HepG2 (cell line): ENCODE results near the gene MYH7. TPM values are rescaled to one million over a fixed set of nuclear protein-coding genes. Genes with fewer than 3 reads are reported as not detected.

ENCODE experiments used
- ATAC-seq: fragments of 200-7000 bp; cut with Tn5 transposase; 3 replicates; pipeline ENCODE4 v1.9.1; 2020; ENCODE audit warnings: mild to moderate bottlenecking, moderate library complexity
- BruUV-seq: library from RNA; stranded (reverse); fragments of 400-500 nt; replicated peaks from 2 replicates; lab custom pipeline; 2021; lab: Mats Ljungman, UMichigan
- CTCF ChIA-PET: fragments of 300-600 bp; formaldehyde crosslinking; extraction: SDS; loops from one replicate; lab custom pipeline; 2021; ENCODE audit warnings: low total read pairs, inconsistent platforms, low intra/inter-chr PET ratio; lab: Yijun Ruan, JAX
- POLR2A ChIA-PET: fragments of 350-600 bp; sonication (Branson Sonifier 250); formaldehyde crosslinking; loops from one replicate; lab custom pipeline; 2020; ENCODE audit warnings: antibody characterized with exemption, inconsistent platforms; lab: Yijun Ruan, JAX
- DNase-seq: peaks from one replicate; pipeline ENCODE4 v3.0.0-alpha.2; 2015; ENCODE audit warnings: low spot score
- FAIRE-seq: peaks from 3 replicates; lab custom pipeline; 2011; peaks lifted over from hg19 to GRCh38; lab: Jason Lieb, UNC
- H2AFZ ChIP-seq: one replicate; pipeline ENCODE4 v1.6.1; 2011; ENCODE audit warnings: low read length, inconsistent platforms
- H3K27ac ChIP-seq: fragments of 300-600 bp; 3 replicates; pipeline ENCODE4 v1.8.0; 2011; ENCODE audit warnings: mixed run types, mild to moderate bottlenecking, mixed read lengths, low read length, inconsistent platforms; ENCODE audit not compliant: insufficient read depth; ENCODE audit errors: extremely low read length
- H3K27me3 ChIP-seq, 2 experiments: fragments of 200-600 bp in 1 of 2; 2 replicates in 1 of 2; 3 replicates in 1 of 2; pipeline versions ENCODE4 v1.6.0 to v1.8.0; 2011; ENCODE audit warnings: low read length in 2 of 2, mild to moderate bottlenecking in 2 of 2, moderate library complexity in 2 of 2, inconsistent platforms in 1 of 2; ENCODE audit not compliant: insufficient read depth in 2 of 2, control insufficient read depth in 1 of 2
- H3K36me3 ChIP-seq, 2 experiments: fragments of 200-600 bp in 1 of 2; replicated peaks in 1 of 2; 2 replicates in 1 of 2; 3 replicates in 1 of 2; pipeline versions ENCODE4 v1.5.1 to v1.8.0; 2011; ENCODE audit warnings: low read length in 2 of 2, inconsistent platforms in 1 of 2; ENCODE audit not compliant: insufficient read depth in 2 of 2, control insufficient read depth in 1 of 2
- H3K4me1 ChIP-seq: 2 replicates; pipeline ENCODE4 v1.5.1; 2012; ENCODE audit warnings: low read length, inconsistent platforms; ENCODE audit not compliant: insufficient read depth
- H3K4me2 ChIP-seq: 2 replicates; pipeline ENCODE4 v1.6.0; 2011; ENCODE audit warnings: low read depth, low read length, inconsistent platforms
- H3K4me3 ChIP-seq, 3 experiments: fragments of 200-600 bp in 1 of 3; sonication (generic), shearing (Covaris generic) in 1 of 3; replicated peaks in 1 of 3; 2 replicates each; pipeline ENCODE4 v1.5.1; 2011 to 2016; ENCODE audit warnings: low read length in 3 of 3, inconsistent platforms in 2 of 3, low read depth in 2 of 3, mild to moderate bottlenecking in 2 of 3, control low read depth in 1 of 3, mixed read lengths in 1 of 3; ENCODE audit not compliant: insufficient read depth in 1 of 3
- H3K79me2 ChIP-seq: one replicate; pipeline ENCODE4 v1.6.1; 2011; ENCODE audit warnings: low read length, inconsistent platforms; ENCODE audit not compliant: insufficient read depth
- H3K9ac ChIP-seq: 2 replicates; pipeline ENCODE4 v1.6.0; 2011; ENCODE audit warnings: mild to moderate bottlenecking, low read depth, low read length, inconsistent platforms; ENCODE audit not compliant: insufficient read depth
- H3K9me3 ChIP-seq: 2 replicates; pipeline ENCODE4 v1.5.1; 2012; ENCODE audit warnings: mild to moderate bottlenecking, low read length
- H4K20me1 ChIP-seq: 2 replicates; pipeline ENCODE4 v1.6.0; 2011; ENCODE audit warnings: inconsistent platforms, mild to moderate bottlenecking, low read length, moderate library complexity; ENCODE audit not compliant: insufficient read depth
- CREB1 ChIP-seq, 2 experiments: fragments of 450-650 bp in 1 of 2; IDR thresholded peaks; 2 replicates each; pipeline ENCODE4 v1.6.1; 2016 to 2017; ENCODE audit warnings: control low read depth in 1 of 2, mild to moderate bottlenecking in 1 of 2, missing compliant biosample characterization in 1 of 2, missing genetic modification characterization in 1 of 2
- LCORL ChIP-seq, 2 experiments: fragments of 450-650 bp in 1 of 2; sonication (generic) in 1 of 2; formaldehyde crosslinking in 1 of 2; IDR thresholded peaks; 2 replicates each; pipeline versions ENCODE4 v1.5.0 to v1.6.1; 2017 to 2020; ENCODE audit warnings: antibody characterized with exemption in 1 of 2, missing genetic modification reagents in 1 of 2
- RNF2 ChIP-seq: fragments of 450-650 bp; conservative IDR thresholded peaks from 2 replicates; pipeline ENCODE4 v1.6.1; 2016; ENCODE audit warnings: low read depth
- ZSCAN30 ChIP-seq: sonication (generic); formaldehyde crosslinking; IDR thresholded peaks from 2 replicates; pipeline ENCODE4 v1.5.0; 2020; ENCODE audit warnings: mild to moderate bottlenecking, missing genetic modification reagents
- WGBS: methylation state at CpG from one replicate; pipeline ENCODE4 v1.1.6; 2017; ENCODE audit warnings: low lambda C conversion rate; 5-methylcytosine and 5-hydroxymethylcytosine counted together
- in situ Hi-C: cut with HindIII; loops from 2 replicates; pipeline ENCODE4 v1.10.0; 2017; ENCODE audit warnings: low pct_unique_long_range_greater_than_20kb; ENCODE audit not compliant: extremely low pct_ligation_motif_present
- intact Hi-C: fragments of 100-400 bp; cut with micrococcal nuclease; formaldehyde crosslinking; loops from one replicate; pipeline ENCODE4 v1.10.0; 2022; ENCODE audit not compliant: unreplicated experiment
- polyA plus RNA-seq, 8 experiments: library from polyadenylated mRNA; depleted of rRNA in 3 of 8; stranded (reverse) in 7 of 8; unstranded in 1 of 8; fragments of >200 nt; fragmentation: Illumina TruSeq in 4 of 8; extraction: Trizol in 4 of 8; gene quantifications; 2 replicates each; pipeline versions ENCODE4 v1.2.1 to v1.2.3, GENCODE V29; 2011 to 2016; ENCODE audit warnings: low read depth in 4 of 8, missing spikeins in 1 of 8, mixed read lengths in 1 of 8; ENCODE audit not compliant: insufficient read depth in 1 of 8
- total RNA-seq, 5 experiments: library from RNA; depleted of rRNA; stranded (reverse); fragments of >200 nt; fragmentation: Illumina TruSeq; extraction: Trizol; gene quantifications; 2 replicates each; pipeline ENCODE4 v1.2.3, GENCODE V29; 2016; ENCODE audit warnings: low read depth in 1 of 5
- TF ChIP-seq, protein P1 (sequence below): IDR thresholded peaks from 2 replicates; pipeline ENCODE4 v1.6.1; 2016; ENCODE audit warnings: missing compliant biosample characterization, missing genetic modification reagents, borderline replicate concordance

Gene MYH7
- total and polyA plus RNA-seq, 2 of the 13 experiments (the other 11 are each of a cell fraction or from before 2014, with no cell fraction given): 0.04 TPM; not detected in 1

DNA sequence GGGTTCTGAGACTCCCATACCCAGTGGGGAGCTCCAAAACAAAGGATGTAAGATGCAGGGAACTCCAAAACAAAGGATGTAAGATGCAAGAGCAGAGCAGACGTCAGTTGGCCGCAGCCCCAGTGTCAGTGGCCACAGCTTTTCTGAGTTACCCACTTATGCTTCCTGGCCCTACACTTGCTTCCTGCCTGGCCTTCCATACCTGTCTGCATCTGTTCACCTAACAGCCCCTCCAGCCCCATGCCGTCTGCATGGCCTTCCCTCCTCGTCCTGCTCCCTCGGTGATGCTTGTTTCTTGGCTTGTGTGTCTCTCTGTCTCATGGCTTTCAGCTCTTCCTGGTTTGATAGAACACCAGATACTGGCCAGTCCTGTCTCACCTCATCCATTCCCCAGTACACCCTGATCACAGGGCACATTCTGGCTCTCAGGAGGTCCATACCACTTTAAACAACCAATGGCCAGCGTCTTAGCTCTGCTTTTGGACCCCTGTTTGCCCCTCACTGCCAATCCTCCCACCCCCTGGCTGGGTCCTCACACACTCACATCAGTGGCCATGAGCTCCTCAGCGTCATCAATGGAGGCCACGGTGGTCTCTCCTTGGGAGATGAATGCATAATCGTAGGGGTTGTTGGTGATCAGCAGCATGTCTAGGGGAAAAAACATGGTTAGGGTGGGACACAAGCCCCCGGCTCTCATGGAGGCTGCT, 5.3 kb downstream of the MYH7 start:
- no peaks in the 10 kb centered on the region for H4K20me1 ChIP-seq
- intact Hi-C loops (no loop called here), in situ Hi-C loops (no loop called here)
- H3K79me2 ChIP-seq: no peaks in the 10 kb centered on the region
- no TSS peak for BruUV-seq
- H3K4me2 ChIP-seq: no peak overlapping the region
- H3K9ac ChIP-seq: no peak overlapping the region
- H3K36me3 ChIP-seq: no peaks in the 10 kb centered on the region
- POLR2A ChIA-PET: no interaction called here
- H3K4me1 ChIP-seq: peaks cover 8% of the 10 kb centered on the region
- ATAC-seq (no peak), FAIRE-seq (no peak), DNase-seq (no peak)
- H3K4me3 ChIP-seq: no peak overlapping the region
- H3K27me3 ChIP-seq: peaks cover 6 to 38% of the 10 kb centered on the region in 2 experiments
- 15% methylated on average over 10 of the region's 10 CpGs for whole genome bisulfite sequencing
- TF ChIP-seq RNF2 (no peak), ZSCAN30 (no peak), CREB1 (IDR thresholded peaks at IDR 0.05) (peak; percentile 37; the same call in 1 of the 2 replicates), CREB1 (CRISPR knock-in tag; IDR thresholded peaks at IDR 0.05) (no peak), LCORL (IDR thresholded peaks at IDR 0.05) (0 out of 2 replicates have a peak, but pooled peaks have one; percentile 4), LCORL (CRISPR knock-in tag; IDR thresholded peaks at IDR 0.05) (no peak)
- TF ChIP-seq, protein P1, sequence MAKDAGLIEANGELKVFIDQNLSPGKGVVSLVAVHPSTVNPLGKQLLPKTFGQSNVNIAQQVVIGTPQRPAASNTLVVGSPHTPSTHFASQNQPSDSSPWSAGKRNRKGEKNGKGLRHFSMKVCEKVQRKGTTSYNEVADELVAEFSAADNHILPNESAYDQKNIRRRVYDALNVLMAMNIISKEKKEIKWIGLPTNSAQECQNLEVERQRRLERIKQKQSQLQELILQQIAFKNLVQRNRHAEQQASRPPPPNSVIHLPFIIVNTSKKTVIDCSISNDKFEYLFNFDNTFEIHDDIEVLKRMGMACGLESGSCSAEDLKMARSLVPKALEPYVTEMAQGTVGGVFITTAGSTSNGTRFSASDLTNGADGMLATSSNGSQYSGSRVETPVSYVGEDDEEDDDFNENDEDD: 0 out of 2 replicates have a peak, but pooled peaks have one; percentile 16
- CTCF ChIA-PET: no interaction called here
- no peak overlapping the region for H2AFZ ChIP-seq
- no peak overlapping the region for H3K27ac ChIP-seq
- no peaks in the 10 kb centered on the region for H3K9me3 ChIP-seq
